ENCODE results near the gene DHRS4L2.
"Not testable (repeated sequence)": the region's sequence is repeated elsewhere in the genome, so short reads cannot be mapped to it uniquely, and the experiment has no call there.

GRCh38 chr14:23953116-23953463, 35.6 kb upstream of the DHRS4L2 start:
- TF ChIP-seq POLR2AphosphoS5, CTCF, POLR2A (IDR thresholded peaks at IDR 0.05): not testable (repeated sequence)

Data from sigmoid colon (tissue), 4 donors.